Renal cortex interstitium (tissue), 11 donors: ENCODE data around the gene APBB1IP. TPM values are rescaled to one million over a fixed set of nuclear protein-coding genes. Genes with fewer than 3 reads are reported as not detected.
"Not testable (repeated sequence)": the region's sequence is repeated elsewhere in the genome, so short reads cannot be mapped to it uniquely, and the experiment has no call there.

Experiments
- DNase-seq, 11 donors: peaks; one replicate each; pipeline ENCODE4 v3.0.0-alpha.2; 2013; ENCODE audit warnings: low read depth in 9 of 11, low spot score in 4 of 11; ENCODE audit errors: extremely low read depth in 1 of 11
- polyA plus RNA-seq, 3 donors: library from polyadenylated mRNA; unstranded; fragments of 120-200 nt; gene quantifications; one replicate each; pipeline ENCODE4 v1.2.1, GENCODE V29; 2013; ENCODE audit not compliant: insufficient read length in 3 of 3

APBB1IP gene
- polyA plus RNA-seq, 3 donors = 0.94 to 1.9 (median 1.4) TPM

DNA sequence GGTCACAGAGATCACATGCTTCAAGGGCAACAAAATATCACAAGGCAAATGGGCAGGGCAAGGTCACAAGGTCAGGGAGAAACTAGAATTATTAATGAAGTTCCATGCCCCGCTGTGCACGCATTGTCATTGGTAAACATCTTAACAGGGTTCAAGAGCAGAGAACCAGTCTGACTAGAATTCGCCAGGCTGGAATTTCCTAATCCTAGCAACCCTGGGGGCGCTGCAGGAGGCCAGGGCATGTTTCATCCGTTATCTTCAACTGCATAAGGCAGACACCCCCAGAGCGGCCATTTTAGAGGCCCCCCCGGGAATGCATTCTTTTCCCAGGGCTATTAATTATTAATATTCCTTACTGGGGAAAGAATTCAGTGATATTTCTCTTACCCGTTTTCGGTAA, 54.6 kb downstream of the APBB1IP start:
- DNase-seq = not testable (repeated sequence)

DNA sequence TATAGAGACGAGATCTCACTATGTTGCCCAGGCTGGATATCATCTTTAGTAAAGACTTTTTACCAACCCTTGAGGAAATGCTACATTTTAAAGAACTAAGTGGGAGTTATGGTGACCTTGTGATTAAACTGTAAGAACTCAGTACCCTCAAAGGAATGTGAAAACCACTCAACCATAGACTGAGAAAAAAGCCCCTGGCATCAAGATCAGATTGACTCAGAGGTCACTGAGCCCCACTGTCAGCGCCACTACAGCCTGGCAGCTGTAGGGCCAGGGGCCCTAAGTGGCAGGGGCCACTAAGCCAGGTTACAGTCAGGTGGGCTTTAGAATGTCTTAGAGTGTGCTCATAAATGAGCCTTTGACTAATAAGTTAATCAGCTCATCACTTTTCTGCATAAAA, 55.9 kb downstream of the APBB1IP start:
- no peak for DNase-seq

- no peak for DNase-seq
Measured at GRCh38 chr10:26499426-26499825, 61.3 kb downstream of the APBB1IP start.

DNA sequence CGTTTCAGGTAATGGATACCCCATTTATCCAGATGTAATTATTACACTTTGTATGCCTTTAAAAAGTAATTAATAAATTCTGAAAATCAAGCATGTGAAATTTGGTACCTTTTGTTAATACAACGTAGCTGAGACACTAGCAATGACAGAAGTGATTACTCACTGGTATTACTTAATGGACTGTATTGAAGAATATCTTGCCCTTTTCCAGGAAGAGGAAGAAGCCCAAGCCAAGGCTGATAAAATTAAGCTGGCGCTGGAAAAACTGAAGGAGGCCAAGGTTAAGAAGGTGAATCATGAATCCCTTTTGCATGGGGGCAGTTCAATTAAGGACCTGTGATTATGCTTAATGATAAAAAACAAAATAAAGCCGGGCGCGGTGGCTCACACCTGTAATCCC, 64.8 kb downstream of the APBB1IP start:
- no peak for DNase-seq

GRCh38 chr10:26503911-26504310, 65.8 kb downstream of the APBB1IP start:
- no peak for DNase-seq

DNA sequence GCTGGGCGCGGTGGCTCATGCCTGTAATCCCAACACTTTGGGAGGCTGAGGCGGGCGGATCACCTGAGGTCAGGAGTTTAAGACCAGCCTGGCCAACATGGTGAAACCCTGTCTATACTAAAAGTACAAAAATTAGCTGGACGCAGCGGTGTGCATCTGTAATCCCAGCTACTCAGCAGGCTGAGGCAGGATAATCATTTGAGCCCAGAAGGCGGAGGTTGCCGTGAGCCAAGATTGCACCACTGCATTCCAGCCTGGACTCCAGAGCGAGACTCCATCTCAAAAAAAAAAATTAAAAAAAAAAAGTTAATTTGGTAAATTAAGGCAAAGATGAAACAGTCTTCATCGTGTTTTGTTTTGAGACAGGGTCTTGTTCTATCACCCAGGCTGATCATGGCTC, 66.3 kb downstream of the APBB1IP start:
- DNase-seq = not testable (repeated sequence)

- DNase-seq = no peak
Measured at GRCh38 chr10:26505491-26505890, 67.3 kb downstream of the APBB1IP start.

GRCh38 chr10:26506736-26507135, 68.6 kb downstream of the APBB1IP start:
- no peak for DNase-seq

DNA sequence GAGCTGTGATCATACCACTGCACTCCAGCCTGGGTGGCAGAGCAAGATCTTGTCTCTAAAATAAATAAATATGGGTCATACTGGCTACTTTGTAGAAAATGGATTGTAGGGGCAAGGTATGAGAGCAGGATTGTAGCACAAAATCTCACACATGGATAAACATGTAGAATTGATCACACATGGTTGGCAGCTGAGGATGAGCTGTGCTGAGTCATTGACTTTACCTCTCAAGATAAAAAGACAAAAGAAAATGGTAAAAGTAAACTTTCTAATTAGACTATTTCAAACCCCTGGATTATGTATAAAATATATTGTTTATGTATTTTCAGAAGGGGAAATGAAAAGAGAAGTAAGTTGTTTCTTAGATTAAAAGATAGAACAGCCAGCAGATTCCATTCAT, 69.3 kb downstream of the APBB1IP start:
- DNase-seq = no peak

- DNase-seq = no peak
Measured at GRCh38 chr10:26508016-26508415, 69.9 kb downstream of the APBB1IP start.

DNA sequence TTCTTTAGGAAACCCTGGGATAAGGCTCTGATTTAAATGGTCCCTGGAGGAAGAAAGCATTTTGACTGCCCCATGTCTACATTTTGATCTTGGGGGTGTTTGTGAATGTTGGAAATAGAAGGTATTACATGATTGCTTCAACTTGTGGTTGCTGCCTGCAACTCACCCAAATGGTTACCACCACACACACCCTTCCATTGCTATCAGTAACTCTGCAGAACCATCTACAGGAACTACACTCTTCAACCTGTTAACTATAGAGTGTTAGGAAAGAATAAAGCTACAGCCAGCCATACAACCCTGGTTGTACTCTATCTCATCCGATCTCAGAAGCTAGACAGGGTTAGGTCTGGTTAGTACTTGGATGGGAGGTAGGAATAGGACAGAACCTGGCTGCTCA, 71.2 kb downstream of the APBB1IP start:
- DNase-seq = no peak

DNA sequence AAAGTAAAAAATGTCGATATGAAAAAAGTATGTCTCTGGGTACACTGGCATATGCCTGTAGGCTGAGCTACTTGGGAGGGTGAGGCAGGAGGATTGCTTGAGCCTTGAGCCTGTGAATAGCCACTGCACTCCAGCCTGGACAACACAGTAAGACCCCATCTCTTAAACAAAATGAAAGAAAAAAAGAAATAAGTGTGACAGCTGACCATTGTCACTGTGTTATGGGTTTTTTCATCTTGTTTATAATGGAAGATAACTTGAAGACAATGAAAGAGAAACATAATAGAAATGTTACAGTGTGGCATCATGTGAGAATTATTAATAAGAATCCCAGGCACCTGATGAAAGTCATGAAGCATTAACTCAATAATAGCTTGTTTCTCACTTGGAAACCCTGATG, 75.0 kb downstream of the APBB1IP start:
- no peak for DNase-seq

DNA sequence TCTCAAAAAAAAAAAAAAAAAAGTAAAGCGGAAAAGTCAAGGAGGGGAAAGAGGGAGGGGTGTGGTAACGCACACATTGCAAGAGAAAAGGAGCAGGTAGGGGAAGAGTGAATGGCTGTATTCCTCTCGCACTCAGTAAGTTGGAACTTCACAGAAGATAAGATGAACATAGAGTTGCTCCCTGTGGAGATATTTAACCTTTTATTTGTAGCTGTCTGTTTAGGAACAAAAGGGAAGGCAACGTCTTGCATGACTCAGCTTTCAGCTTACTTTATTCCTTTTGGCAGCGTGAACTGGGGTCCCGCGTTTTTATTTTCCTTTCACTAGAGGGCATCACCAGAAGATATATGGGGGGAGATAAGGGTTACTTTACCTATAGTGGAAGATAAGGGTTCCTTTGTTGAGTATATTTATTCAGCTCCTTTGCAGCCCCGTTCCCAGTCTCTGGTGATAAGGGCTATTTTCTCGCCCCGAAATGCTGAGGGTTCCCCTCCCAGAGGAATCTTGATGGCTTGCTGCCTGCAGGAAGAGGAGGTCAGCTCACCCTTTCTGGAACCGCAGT, 78.5 kb downstream of the APBB1IP start:
- no peak for DNase-seq

GRCh38 chr10:26517141-26517867, 79.2 kb downstream of the APBB1IP start:
- no peak for DNase-seq

DNA sequence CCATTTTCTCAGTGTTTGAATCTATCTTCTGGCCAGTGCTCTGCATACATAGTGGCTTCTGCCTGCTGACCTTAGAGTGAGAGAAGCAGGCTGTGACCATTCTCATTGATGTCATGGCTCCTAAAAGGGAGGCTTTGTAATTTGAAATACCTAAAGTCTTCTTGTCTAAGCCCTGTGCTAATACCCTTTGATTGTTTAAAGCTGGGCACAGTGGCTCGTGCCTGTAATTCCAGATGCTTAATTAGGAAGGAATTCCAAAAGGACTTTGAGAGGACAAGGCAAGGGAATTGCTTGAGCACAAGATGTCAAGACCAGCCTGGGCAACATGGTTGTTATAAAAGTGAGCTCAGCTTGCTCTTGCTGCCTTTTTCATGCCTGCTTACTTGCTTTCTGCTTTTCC, 81.7 kb downstream of the APBB1IP start:
- DNase-seq = no peak

GRCh38 chr10:26520575-26520974, 82.4 kb downstream of the APBB1IP start:
- no peak for DNase-seq

GRCh38 chr10:26524161-26524896, 86.2 kb downstream of the APBB1IP start:
- DNase-seq = no peak

DNA sequence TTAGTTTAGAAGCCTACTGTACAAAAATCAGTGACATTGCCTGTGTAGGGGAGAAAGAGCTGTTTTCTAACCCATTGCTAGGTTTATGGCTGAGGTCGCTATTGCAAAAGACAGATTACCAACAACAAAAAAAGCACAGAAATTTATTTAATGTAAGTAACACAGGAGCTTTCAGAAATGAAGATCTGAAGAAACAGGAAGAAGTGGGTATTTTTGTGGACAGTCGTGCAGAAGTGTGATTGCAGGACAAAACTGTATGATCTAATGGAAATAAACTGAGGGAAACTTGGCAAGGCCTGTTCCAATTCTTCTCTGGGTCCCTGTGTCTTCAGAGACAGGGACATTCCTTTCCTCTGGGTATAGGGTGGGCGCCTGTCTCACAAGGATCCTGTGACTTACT, 87.4 kb downstream of the APBB1IP start:
- DNase-seq = no peak

GRCh38 chr10:26527018-26527417, 88.9 kb downstream of the APBB1IP start:
- no peak for DNase-seq

- no peak for DNase-seq
Measured at GRCh38 chr10:26528048-26528447, 89.9 kb downstream of the APBB1IP start.
